ENCODE results near the gene FAM72C. TPM values are rescaled to one million over a fixed set of nuclear protein-coding genes. Genes with fewer than 3 reads are reported as not detected.
"Not testable (repeated sequence)": the region's sequence is repeated elsewhere in the genome, so short reads cannot be mapped to it uniquely, and the experiment has no call there.

The FAM72C gene
- total RNA-seq, 2 donors from 2014 or later: 0.17 TPM; not detected in 1

- ATAC-seq; intact Hi-C loops (cut with DNase I, micrococcal nuclease); DNase-seq: not testable (repeated sequence)
Measured at GRCh38 chr1:143939666-143940065, 32.1 kb downstream of the FAM72C start.

DNA sequence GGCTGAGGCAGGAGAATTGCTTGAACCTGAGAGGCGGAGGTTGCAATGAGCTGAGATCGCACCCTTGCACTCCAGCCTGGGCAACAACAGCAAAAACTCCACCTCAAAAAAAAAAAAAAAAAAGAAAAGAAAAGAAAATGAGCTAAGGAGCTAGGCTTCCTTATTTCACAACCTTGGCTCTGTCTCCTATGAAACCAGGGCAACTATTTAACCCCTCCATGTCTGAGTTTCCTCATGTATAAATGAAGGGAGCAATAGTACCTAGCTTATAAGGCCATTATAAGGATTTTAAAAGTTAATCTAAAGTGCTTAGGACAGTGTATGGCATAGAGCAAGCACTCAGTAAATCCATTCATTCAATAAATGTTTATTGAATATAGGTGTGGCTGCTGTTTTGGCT lies 32.9 kb downstream of the FAM72C start:
- ATAC-seq; intact Hi-C loops (cut with DNase I, micrococcal nuclease); DNase-seq: not testable (repeated sequence)

GRCh38 chr1:143936457-143937115 lies 35.2 kb downstream of the FAM72C start:
- DNase-seq: peak in 1 of 2 donors; percentile 11
- intact Hi-C loops (cut with DNase I, micrococcal nuclease): not testable (repeated sequence)
- peak; percentile 34 for ATAC-seq

- ATAC-seq; intact Hi-C loops (cut with DNase I, micrococcal nuclease); DNase-seq: not testable (repeated sequence)
Measured at GRCh38 chr1:143919127-143919526, 52.7 kb downstream of the FAM72C start.

DNA sequence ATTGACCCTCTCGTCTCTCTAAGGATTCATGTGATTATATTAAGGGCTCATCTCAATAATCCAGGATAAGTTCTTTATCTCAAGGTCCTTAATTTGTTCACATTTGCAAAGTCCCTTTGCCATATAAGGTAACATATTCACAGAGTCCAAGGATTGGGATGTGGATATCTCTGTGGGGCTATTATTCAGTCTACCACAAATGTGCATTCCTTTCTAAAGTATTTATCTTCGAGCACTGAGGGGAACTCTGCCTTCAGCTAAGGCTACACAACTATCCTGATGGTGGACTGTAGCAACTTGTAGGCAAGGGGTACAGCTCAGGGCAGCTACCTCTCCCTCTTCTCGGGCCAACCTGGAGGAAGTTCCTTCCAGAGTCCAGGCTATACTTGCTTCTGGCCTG lies 53.2 kb downstream of the FAM72C start:
- ATAC-seq; DNase-seq; intact Hi-C loops (cut with DNase I, micrococcal nuclease): not testable (repeated sequence)

- intact Hi-C loops (cut with DNase I, micrococcal nuclease); DNase-seq: not testable (repeated sequence)
Measured at GRCh38 chr1:143913705-143914104, 58.1 kb downstream of the FAM72C start.

More at GRCh38 chr1:143913705-143914104, 58.1 kb downstream of the FAM72C start:
- ATAC-seq: not testable (repeated sequence)

Data from left colon (tissue), 2 donors.